ENCODE results near the gene LTN1. TPM values are rescaled to one million over a fixed set of nuclear protein-coding genes. Genes with fewer than 3 reads are reported as not detected.

The LTN1 gene
- total and polyA plus RNA-seq, 2 of the 13 experiments (the other 11 are each of a cell fraction or from before 2014, with no cell fraction given): 6.7 to 24.6 TPM

- TF ChIP-seq, protein P1, sequence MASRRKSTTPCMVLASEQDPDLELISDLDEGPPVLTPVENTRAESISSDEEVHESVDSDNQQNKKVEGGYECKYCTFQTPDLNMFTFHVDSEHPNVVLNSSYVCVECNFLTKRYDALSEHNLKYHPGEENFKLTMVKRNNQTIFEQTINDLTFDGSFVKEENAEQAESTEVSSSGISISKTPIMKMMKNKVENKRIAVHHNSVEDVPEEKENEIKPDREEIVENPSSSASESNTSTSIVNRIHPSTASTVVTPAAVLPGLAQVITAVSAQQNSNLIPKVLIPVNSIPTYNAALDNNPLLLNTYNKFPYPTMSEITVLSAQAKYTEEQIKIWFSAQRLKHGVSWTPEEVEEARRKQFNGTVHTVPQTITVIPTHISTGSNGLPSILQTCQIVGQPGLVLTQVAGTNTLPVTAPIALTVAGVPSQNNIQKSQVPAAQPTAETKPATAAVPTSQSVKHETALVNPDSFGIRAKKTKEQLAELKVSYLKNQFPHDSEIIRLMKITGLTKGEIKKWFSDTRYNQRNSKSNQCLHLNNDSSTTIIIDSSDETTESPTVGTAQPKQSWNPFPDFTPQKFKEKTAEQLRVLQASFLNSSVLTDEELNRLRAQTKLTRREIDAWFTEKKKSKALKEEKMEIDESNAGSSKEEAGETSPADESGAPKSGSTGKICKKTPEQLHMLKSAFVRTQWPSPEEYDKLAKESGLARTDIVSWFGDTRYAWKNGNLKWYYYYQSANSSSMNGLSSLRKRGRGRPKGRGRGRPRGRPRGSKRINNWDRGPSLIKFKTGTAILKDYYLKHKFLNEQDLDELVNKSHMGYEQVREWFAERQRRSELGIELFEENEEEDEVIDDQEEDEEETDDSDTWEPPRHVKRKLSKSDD (CRISPR knock-in tag; IDR thresholded peaks at IDR 0.05; ENCODE audit: low read depth): peak; percentile 92; the same call in 1 of the 2 replicates
- peak; percentile 99 for TF ChIP-seq SMAD1 (CRISPR knock-in tag; IDR thresholded peaks at IDR 0.05; ENCODE audit: borderline replicate concordance, low read depth)
- peak; percentile 77; the same call in 1 of the 2 replicates for TF ChIP-seq USF2 (IDR thresholded peaks at IDR 0.05; ENCODE audit: low read depth, low read length)
- peak; percentile 64 for TF ChIP-seq USF2 (CRISPR knock-in tag; IDR thresholded peaks at IDR 0.05; ENCODE audit: borderline replicate concordance)
- 0 out of 2 replicates have a peak, but pooled peaks have one; percentile 47 for TF ChIP-seq ZBTB39 (CRISPR knock-in tag; IDR thresholded peaks at IDR 0.05)
- no peak for TF ChIP-seq ZFP62 (CRISPR knock-in tag; IDR thresholded peaks at IDR 0.05)
- no peak for TF ChIP-seq DPF2 (CRISPR knock-in tag; IDR thresholded peaks at IDR 0.05; ENCODE audit: borderline replicate concordance, low read depth)
- TF ChIP-seq ZNF205 (CRISPR knock-in tag; IDR thresholded peaks at IDR 0.05): peak; percentile 91
- TF ChIP-seq ZNF343 (CRISPR knock-in tag; IDR thresholded peaks at IDR 0.05): peak; percentile 99
- peak; percentile 91 for TF ChIP-seq ZNF891 (CRISPR knock-in tag; IDR thresholded peaks at IDR 0.05)
- TF ChIP-seq HES4 (CRISPR knock-in tag; IDR thresholded peaks at IDR 0.05; ENCODE audit: borderline replicate concordance): peak; percentile 99
- TF ChIP-seq PLSCR1 (CRISPR knock-in tag; IDR thresholded peaks at IDR 0.05; ENCODE audit: borderline replicate concordance): no peak
- TF ChIP-seq, protein P2, sequence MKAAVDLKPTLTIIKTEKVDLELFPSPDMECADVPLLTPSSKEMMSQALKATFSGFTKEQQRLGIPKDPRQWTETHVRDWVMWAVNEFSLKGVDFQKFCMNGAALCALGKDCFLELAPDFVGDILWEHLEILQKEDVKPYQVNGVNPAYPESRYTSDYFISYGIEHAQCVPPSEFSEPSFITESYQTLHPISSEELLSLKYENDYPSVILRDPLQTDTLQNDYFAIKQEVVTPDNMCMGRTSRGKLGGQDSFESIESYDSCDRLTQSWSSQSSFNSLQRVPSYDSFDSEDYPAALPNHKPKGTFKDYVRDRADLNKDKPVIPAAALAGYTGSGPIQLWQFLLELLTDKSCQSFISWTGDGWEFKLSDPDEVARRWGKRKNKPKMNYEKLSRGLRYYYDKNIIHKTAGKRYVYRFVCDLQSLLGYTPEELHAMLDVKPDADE (CRISPR knock-in tag; IDR thresholded peaks at IDR 0.05): peak; percentile 96
- peak; percentile 95 for TF ChIP-seq REL (CRISPR knock-in tag; conservative IDR thresholded peaks at IDR 0.05)
- peak; percentile 82 for TF ChIP-seq MED8 (CRISPR knock-in tag; IDR thresholded peaks at IDR 0.05; ENCODE audit: insufficient replicate concordance)
- TF ChIP-seq IKZF4 (CRISPR knock-in tag; IDR thresholded peaks at IDR 0.05; ENCODE audit: borderline replicate concordance, low read depth, not compliant biosample characterization): peak; percentile 98
- no peak for TF ChIP-seq SOX6 (IDR thresholded peaks at IDR 0.05)
- TF ChIP-seq SOX6 (CRISPR knock-in tag; IDR thresholded peaks at IDR 0.05): peak; percentile 73
- TF ChIP-seq ZNF598 (CRISPR knock-in tag; IDR thresholded peaks at IDR 0.05; ENCODE audit: borderline replicate concordance): peak; percentile 98
Measured at GRCh38 chr21:28884976-28885852, 107.5 kb downstream of the LTN1 start (continued).

All from HepG2 (cell line).